Measurements from ENCODE around the gene DIABLO. TPM values are rescaled to one million over a fixed set of nuclear protein-coding genes. Genes with fewer than 3 reads are reported as not detected.

Gene DIABLO
- polyA plus RNA-seq, 1 of the 3 experiments (the other 2 are of a cell fraction) = 78.9 TPM

DNA sequence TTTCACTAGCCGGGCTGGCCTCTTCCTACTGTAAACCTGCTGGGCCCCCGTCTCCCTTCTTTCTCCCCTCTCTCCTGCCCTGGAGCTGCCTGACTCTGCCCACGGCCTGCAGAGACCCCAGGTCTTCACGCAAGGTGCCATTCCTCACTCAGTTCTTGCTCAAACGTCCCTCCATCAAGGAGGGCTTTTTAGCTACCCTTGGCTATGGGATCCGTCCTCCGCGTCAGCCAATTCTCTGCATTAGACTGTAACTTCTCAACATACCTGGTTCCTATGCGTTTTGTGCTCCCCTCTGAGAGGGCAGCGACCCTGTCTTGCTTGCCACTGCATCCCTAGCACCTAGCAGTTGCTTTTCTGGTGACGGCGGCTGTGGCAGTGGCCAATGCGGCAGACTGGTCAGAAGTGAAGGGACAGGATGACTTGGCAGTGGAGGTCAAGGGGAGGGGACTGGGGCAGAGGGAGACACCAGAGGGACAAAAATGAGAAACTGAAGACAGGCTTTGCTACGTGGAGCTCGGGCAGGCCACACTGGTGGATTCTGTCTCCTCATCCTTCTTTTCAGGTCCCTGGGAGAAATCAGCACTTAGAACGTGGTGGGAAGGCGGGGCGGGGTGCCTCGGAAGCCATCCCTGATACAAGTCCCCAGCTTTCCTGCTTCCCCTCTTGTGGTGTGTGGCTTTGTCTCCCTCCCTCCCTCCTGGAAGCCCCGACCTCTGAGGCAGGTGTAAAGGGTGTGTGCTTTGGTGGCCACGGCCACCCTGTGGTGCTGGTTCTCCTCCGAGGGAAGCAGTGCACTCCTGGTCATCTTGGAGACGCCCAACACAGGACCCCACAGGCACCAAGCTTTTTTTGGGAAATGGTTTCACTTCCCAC is 20.6 kb downstream of the DIABLO start:
- 0 out of 2 replicates have a peak, but pooled peaks cover 4% of the 10 kb centered on the region for H4K20me1 ChIP-seq (ENCODE audit: insufficient read depth)
- H3K4me3 ChIP-seq (ENCODE audit: low read depth in 2 of 2, low read length in 1 of 2) = no peak overlapping the region
- H3K4me2 ChIP-seq = no peak overlapping the region
- DNase-seq = no peak
- H3K9me2 ChIP-seq = no peaks in the 10 kb centered on the region
- H3K9me3 ChIP-seq = no peaks in the 10 kb centered on the region
- H2AFZ ChIP-seq (ENCODE audit: low read depth) = no peak overlapping the region
- TF ChIP-seq, protein P1, sequence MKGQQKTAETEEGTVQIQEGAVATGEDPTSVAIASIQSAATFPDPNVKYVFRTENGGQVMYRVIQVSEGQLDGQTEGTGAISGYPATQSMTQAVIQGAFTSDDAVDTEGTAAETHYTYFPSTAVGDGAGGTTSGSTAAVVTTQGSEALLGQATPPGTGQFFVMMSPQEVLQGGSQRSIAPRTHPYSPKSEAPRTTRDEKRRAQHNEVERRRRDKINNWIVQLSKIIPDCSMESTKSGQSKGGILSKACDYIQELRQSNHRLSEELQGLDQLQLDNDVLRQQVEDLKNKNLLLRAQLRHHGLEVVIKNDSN (IDR thresholded peaks at IDR 0.05; ENCODE audit: borderline replicate concordance, low read depth) = no peak
- TF ChIP-seq RXRA (IDR thresholded peaks at IDR 0.05; ENCODE audit: borderline replicate concordance, low read depth) (no peak), SMC3 (IDR thresholded peaks at IDR 0.05; ENCODE audit: low read depth, low read length) (no peak)
- TF ChIP-seq, protein P2, sequence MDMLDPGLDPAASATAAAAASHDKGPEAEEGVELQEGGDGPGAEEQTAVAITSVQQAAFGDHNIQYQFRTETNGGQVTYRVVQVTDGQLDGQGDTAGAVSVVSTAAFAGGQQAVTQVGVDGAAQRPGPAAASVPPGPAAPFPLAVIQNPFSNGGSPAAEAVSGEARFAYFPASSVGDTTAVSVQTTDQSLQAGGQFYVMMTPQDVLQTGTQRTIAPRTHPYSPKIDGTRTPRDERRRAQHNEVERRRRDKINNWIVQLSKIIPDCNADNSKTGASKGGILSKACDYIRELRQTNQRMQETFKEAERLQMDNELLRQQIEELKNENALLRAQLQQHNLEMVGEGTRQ (IDR thresholded peaks at IDR 0.05; ENCODE audit: borderline replicate concordance, low read depth, low read length) = no peak
- peaks cover 18 to 33% of the 10 kb centered on the region in 2 experiments for H3K36me3 ChIP-seq (replicated peaks in 1 of 2; ENCODE audit: control insufficient read depth in 1 of 2, insufficient read depth in 2 of 2, low read length in 1 of 2)
- no peaks in the 10 kb centered on the region for H3K27me3 ChIP-seq (ENCODE audit: insufficient read depth)
- H3K79me2 ChIP-seq (ENCODE audit: insufficient read depth) = no peaks in the 10 kb centered on the region
- ChIA-PET POLR2A (interaction anchor here (0.9 to 3.4 kb wide), 5 partner anchors 8 to 50 kb away, joined by 4 to 14 read pairs (median 4); partner anchors contain the start of gene DIABLO), CTCF (interaction anchor here (0.6 to 5.7 kb wide), 4 partner anchors 11 to 150 kb away, joined by 3 to 27 read pairs (median 8); no protein-coding TSS in a partner anchor)
- WGBS (ENCODE audit: low lambda C conversion rate) = 91% methylated on average over 19 of the region's 23 CpGs
- H3K9ac ChIP-seq = no peak overlapping the region
- no peak overlapping the region for H3K27ac ChIP-seq (ENCODE audit: low read depth in 2 of 2, low read length in 1 of 2)
- H3K4me1 ChIP-seq (ENCODE audit: control insufficient read depth in 1 of 2, insufficient read depth in 2 of 2, low read depth in 1 of 2, low read length in 1 of 2) = peaks cover 0 to 27% of the 10 kb centered on the region in 2 experiments; a peak in 2 of 4 replicates
- peaks cover 25% of the 10 kb centered on the region for H3F3A ChIP-seq (replicated peaks; ENCODE audit: insufficient read depth)

DNA sequence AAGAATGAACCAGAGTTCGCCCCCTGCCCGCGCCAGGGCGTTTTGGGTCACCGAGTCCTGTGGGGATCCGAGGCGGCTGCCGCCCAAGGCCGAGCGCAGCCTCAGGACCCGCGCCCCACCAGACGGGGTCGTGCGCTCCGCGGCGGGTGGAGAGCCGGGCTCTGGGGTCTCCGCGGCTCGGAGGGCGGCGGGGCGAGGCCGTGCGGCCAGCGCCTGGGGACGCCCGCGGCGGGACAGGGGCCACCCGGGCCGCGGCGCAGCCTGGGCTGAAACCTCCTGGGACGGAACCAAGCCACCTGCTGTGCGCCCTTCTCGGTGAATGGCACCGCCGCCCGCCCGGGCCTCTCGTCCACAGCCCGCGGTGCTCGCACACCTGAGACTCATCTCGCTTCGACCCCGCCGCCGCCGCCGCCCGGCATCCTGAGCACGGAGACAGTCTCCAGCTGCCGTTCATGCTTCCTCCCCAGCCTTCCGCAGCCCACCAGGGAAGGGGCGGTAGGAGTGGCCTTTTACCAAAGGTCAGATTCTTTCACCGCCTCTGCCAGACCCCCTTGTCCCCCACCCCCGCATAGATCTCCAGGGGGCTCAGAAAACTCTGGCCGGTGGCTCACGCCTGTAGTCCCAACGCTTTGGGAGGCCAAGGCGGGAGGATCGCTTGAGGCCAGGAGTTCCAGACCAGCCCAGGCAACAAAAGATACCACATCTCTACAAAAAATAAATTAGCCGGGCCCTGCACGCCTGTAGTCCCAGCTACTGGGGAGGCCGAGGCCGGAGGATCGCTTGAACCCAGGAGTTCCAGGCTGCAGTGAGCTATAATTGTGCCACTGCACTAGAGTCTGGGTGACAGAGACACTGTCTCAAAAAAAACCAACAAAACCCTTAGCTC is 21.4 kb downstream of the DIABLO start:
- peak; percentile 68 for DNase-seq
- no peaks in the 10 kb centered on the region for H3K9me2 ChIP-seq
- peak overlapping the region; percentile 52; the same call in 1 of the 2 replicates for H2AFZ ChIP-seq (ENCODE audit: low read depth)
- H3K36me3 ChIP-seq (replicated peaks in 1 of 2; ENCODE audit: control insufficient read depth in 1 of 2, insufficient read depth in 2 of 2, low read length in 1 of 2) = peaks cover 9 to 26% of the 10 kb centered on the region in 2 experiments
- TF ChIP-seq ELF1 (IDR thresholded peaks at IDR 0.05) (no peak), NFIC (IDR thresholded peaks at IDR 0.05; ENCODE audit: borderline replicate concordance) (no peak), MXI1 (IDR thresholded peaks at IDR 0.05; ENCODE audit: low read depth, low read length) (no peak), FOXM1 (IDR thresholded peaks at IDR 0.05; ENCODE audit: low read depth) (no peak), FOXJ3 (CRISPR knock-in tag; IDR thresholded peaks at IDR 0.05) (no peak)
- TF ChIP-seq, protein P3, sequence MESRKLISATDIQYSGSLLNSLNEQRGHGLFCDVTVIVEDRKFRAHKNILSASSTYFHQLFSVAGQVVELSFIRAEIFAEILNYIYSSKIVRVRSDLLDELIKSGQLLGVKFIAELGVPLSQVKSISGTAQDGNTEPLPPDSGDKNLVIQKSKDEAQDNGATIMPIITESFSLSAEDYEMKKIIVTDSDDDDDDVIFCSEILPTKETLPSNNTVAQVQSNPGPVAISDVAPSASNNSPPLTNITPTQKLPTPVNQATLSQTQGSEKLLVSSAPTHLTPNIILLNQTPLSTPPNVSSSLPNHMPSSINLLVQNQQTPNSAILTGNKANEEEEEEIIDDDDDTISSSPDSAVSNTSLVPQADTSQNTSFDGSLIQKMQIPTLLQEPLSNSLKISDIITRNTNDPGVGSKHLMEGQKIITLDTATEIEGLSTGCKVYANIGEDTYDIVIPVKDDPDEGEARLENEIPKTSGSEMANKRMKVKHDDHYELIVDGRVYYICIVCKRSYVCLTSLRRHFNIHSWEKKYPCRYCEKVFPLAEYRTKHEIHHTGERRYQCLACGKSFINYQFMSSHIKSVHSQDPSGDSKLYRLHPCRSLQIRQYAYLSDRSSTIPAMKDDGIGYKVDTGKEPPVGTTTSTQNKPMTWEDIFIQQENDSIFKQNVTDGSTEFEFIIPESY (IDR thresholded peaks at IDR 0.05; ENCODE audit: borderline replicate concordance, low read depth) = no peak
- TF ChIP-seq, protein P1 (IDR thresholded peaks at IDR 0.05; ENCODE audit: borderline replicate concordance, low read depth) = no peak
- H3K27me3 ChIP-seq (ENCODE audit: insufficient read depth) = no peaks in the 10 kb centered on the region
- H3K4me2 ChIP-seq = peak overlapping the region; percentile 82
- no peaks in the 10 kb centered on the region for H3K79me2 ChIP-seq (ENCODE audit: insufficient read depth)
- no peaks in the 10 kb centered on the region for H3K9me3 ChIP-seq
- POLR2A ChIA-PET = interaction anchor here (0.9 to 3.4 kb wide), 5 partner anchors 9 to 49 kb away, joined by 4 to 14 read pairs (median 4); partner anchors contain the start of gene DIABLO
- H3F3A ChIP-seq (replicated peaks; ENCODE audit: insufficient read depth) = peaks cover 18% of the 10 kb centered on the region
- peak overlapping the region; percentile 55 to 69 for H3K4me3 ChIP-seq (ENCODE audit: low read depth in 2 of 2, low read length in 1 of 2)
- H3K9ac ChIP-seq = no peak overlapping the region
- CTCF ChIA-PET = interaction anchor here (0.6 to 5.7 kb wide), 4 partner anchors 12 to 151 kb away, joined by 3 to 30 read pairs (median 18); no protein-coding TSS in a partner anchor
- no peak overlapping the region for H3K27ac ChIP-seq (ENCODE audit: low read depth in 2 of 2, low read length in 1 of 2)
- 0 out of 2 replicates have a peak, but pooled peaks cover 4% of the 10 kb centered on the region for H4K20me1 ChIP-seq (ENCODE audit: insufficient read depth)
- H3K4me1 ChIP-seq (ENCODE audit: control insufficient read depth in 1 of 2, insufficient read depth in 2 of 2, low read depth in 1 of 2, low read length in 1 of 2) = peaks cover 0 to 27% of the 10 kb centered on the region in 2 experiments; a peak in 2 of 4 replicates
- WGBS (ENCODE audit: low lambda C conversion rate) = 62% methylated on average over 30 of the region's 71 CpGs
